Muscle of back (tissue), 13 donors: ENCODE measurements around the gene TECR. TPM values are rescaled to one million over a fixed set of nuclear protein-coding genes. Genes with fewer than 3 reads are reported as not detected.
"Not testable (repeated sequence)": the region's sequence is repeated elsewhere in the genome, so short reads cannot be mapped to it uniquely, and the experiment has no call there.

Source experiments
- DNase-seq, 3 donors: peaks; one replicate each; pipeline versions ENCODE4 v3.0.0 to v3.0.0-alpha.2; 2013
- long read RNA-seq, 9 donors: transcript quantifications; one replicate each; lab custom pipeline, GENCODE V29; 2026
- polyA plus RNA-seq, 10 donors: library from polyadenylated mRNA; unstranded; fragments of 120-200 nt; gene quantifications; one replicate each; pipeline ENCODE4 v1.2.1, GENCODE V29; 2013; ENCODE audit not compliant: insufficient read length in 10 of 10

The TECR gene
- 100 to 1,000 TPM in 8 of 10 donors, 10 to 100 TPM in 2; 72.1 to 120 (median 103) TPM for polyA plus RNA-seq
- long read RNA-seq, donor 1, transcript TECR-207 (12 exons, 1,188 nt), result major isoform, 18 of 333 reads
- long read RNA-seq, donor 1, transcript TECR-201 (13 exons, 1,171 nt), result minor isoform, 15 of 333 reads
- long read RNA-seq, donor 1, partial matches to known transcripts, result 296 of 333 reads
- long read RNA-seq, donor 1, other reads (novel, unspliced or antisense), result 0 of 333 reads
- long read RNA-seq, donor 2, transcript TECR-201 (13 exons, 1,171 nt), result minor isoform, 8 of 366 reads
- long read RNA-seq, donor 2, transcript TECR-207 (12 exons, 1,188 nt), result major isoform, 11 of 366 reads
- long read RNA-seq, donor 2, partial matches to known transcripts, result 333 of 366 reads
- long read RNA-seq, donor 2, other reads (novel, unspliced or antisense), result 14 of 366 reads
- long read RNA-seq, donor 3, result 0 reads
- long read RNA-seq, donor 4, transcript TECR-201 (13 exons, 1,171 nt), result minor isoform, 9 of 371 reads
- long read RNA-seq, donor 4, transcript TECR-207 (12 exons, 1,188 nt), result major isoform, 11 of 371 reads
- long read RNA-seq, donor 4, partial matches to known transcripts, result 350 of 371 reads
- long read RNA-seq, donor 4, other reads (novel, unspliced or antisense), result 0 of 371 reads
- long read RNA-seq, donor 5, transcript TECR-201 (13 exons, 1,171 nt), result major isoform, 18 of 806 reads
- long read RNA-seq, donor 5, transcript TECR-207 (12 exons, 1,188 nt), result minor isoform, 11 of 806 reads
- long read RNA-seq, donor 5, partial matches to known transcripts, result 769 of 806 reads
- long read RNA-seq, donor 5, other reads (novel, unspliced or antisense), result 5 of 806 reads
- long read RNA-seq, donor 6, transcript TECR-207 (12 exons, 1,188 nt), result major isoform, 17 of 584 reads
- long read RNA-seq, donor 6, transcript TECR-201 (13 exons, 1,171 nt), result minor isoform, 16 of 584 reads
- long read RNA-seq, donor 6, partial matches to known transcripts, result 540 of 584 reads
- long read RNA-seq, donor 6, other reads (novel, unspliced or antisense), result 6 of 584 reads
- long read RNA-seq, donor 7, transcript TECR-207 (12 exons, 1,188 nt), result minor isoform, 8 of 142 reads
- long read RNA-seq, donor 7, transcript TECR-201 (13 exons, 1,171 nt), result major isoform, 12 of 142 reads
- long read RNA-seq, donor 7, partial matches to known transcripts, result 90 of 142 reads
- long read RNA-seq, donor 7, other reads (novel, unspliced or antisense), result 28 of 142 reads
- long read RNA-seq, donor 8, transcript TECR-201 (13 exons, 1,171 nt), result major isoform, 5 of 6 reads
- long read RNA-seq, donor 8, partial matches to known transcripts, result 0 of 6 reads
- long read RNA-seq, donor 8, other reads (novel, unspliced or antisense), result 0 of 6 reads
- long read RNA-seq, donor 9, partial matches to known transcripts, result 6 of 41 reads
- long read RNA-seq, donor 9, other reads (novel, unspliced or antisense), result 32 of 41 reads

- peak; percentile 100 for DNase-seq
Observed at GRCh38 chr19:14529254-14530004, at the start of gene TECR. Gene TECR (plus strand): TSS chr19:14529594. CDS start chr19:14529697, 103 bp downstream.

GRCh38 chr19:14479975-14480699, 49.3 kb upstream of the TECR start:
- DNase-seq, result peak in 1 of 3 donors; percentile 56

GRCh38 chr19:14480700-14481079, 48.7 kb upstream of the TECR start:
- DNase-seq, result no peak

- DNase-seq, result no peak
Observed at GRCh38 chr19:14482172-14482941, 47.0 kb upstream of the TECR start.

- DNase-seq, result no peak
Observed at GRCh38 chr19:14487370-14488125, 41.8 kb upstream of the TECR start.

- DNase-seq, result no peak
Observed at GRCh38 chr19:14492756-14493337, 36.5 kb upstream of the TECR start.

- DNase-seq, result no peak
Observed at GRCh38 chr19:14494411-14494810, 35.0 kb upstream of the TECR start.

GRCh38 chr19:14494910-14495671, 34.3 kb upstream of the TECR start:
- DNase-seq, result no peak

- DNase-seq, result no peak
Observed at GRCh38 chr19:14495672-14496028, 33.7 kb upstream of the TECR start.

GRCh38 chr19:14496029-14496833, 33.2 kb upstream of the TECR start, which contains the start of gene GIPC1:
Gene GIPC1 (minus strand): TSS chr19:14496127. CDS start chr19:14482976, 13,151 bp downstream.
- peak; percentile 98 to 99 (median 98) for DNase-seq

GRCh38 chr19:14496834-14497227, 32.6 kb upstream of the TECR start:
- DNase-seq, result no peak

- DNase-seq, result peak in 1 of 3 donors; percentile 44
Observed at GRCh38 chr19:14497228-14497921, 32.0 kb upstream of the TECR start.

- DNase-seq, result no peak
Observed at GRCh38 chr19:14502334-14503092, 26.9 kb upstream of the TECR start.

GRCh38 chr19:14503285-14503684, 26.1 kb upstream of the TECR start:
- DNase-seq, result no peak

- DNase-seq, result not testable (repeated sequence)
Observed at GRCh38 chr19:14504575-14504974, 24.8 kb upstream of the TECR start.
